ENCODE data around the gene PEX13. TPM values are rescaled to one million over a fixed set of nuclear protein-coding genes. Genes with fewer than 3 reads are reported as not detected.

PEX13 gene
- total RNA-seq, 1 donor from 2014 or later, result 37.9 TPM

DNA sequence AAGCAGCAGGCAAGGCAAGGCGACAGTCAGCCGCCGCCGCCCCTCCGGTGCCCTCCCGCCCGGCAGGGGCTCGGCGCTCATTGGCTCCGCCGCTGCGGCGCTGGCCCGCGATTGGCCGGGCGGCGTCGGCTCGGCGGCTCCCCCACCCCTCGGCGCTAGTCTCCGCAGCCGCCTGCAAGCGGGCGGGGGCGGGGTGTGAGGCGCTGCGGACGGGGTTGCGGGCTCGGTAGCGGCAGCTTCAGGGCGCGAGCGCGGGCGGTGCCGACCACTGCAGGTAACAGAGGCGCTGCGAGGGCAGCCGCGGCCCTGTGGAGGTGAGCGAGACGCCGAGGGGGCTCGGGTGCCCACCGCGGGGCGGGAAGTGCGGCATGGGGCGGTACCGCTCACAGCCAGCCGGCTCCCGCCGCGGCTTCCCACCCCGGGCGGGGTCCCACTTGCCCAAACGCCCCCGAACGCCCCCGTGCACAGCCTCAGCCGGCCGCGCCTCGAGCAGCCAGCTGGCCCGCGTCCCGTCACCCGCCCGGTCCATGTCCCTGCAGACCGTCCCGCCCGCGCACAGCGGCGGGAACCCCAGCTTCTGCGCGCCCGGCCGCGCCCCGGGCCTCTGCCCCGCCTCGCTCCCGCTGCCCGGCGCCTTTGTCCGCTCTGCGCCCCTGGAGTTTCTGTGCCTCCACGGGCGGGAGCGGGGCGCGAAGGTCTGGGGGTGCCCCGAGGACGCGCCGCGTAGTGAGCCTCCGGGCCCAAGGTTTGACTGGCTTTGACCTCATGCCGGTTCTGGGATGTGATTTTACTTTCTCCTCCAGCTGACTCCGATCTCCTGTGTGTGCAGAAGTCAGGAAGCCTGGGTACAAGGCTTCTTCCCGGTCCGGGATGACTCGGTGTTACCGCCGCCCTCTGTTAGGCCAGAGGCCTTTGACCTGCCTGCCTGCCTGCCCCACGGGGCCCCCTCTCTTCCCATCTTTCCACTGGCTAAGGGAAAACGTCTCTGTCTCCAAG is 48.5 kb downstream of the PEX13 start, which contains the start of gene SANBR:
SANBR (plus strand) TSS at position 158 of the 996 bp plus-strand sequence. CDS start 4,480 bp downstream, outside the sequence.
- DNase-seq (ENCODE audit: low read depth in 2 of 2), result peak; percentile 28 to 87

- no peak for DNase-seq (ENCODE audit: low read depth in 2 of 2)
These were observed 56.6 kb downstream of the PEX13 start for GRCh38 chr2:61074100-61074499.

DNA sequence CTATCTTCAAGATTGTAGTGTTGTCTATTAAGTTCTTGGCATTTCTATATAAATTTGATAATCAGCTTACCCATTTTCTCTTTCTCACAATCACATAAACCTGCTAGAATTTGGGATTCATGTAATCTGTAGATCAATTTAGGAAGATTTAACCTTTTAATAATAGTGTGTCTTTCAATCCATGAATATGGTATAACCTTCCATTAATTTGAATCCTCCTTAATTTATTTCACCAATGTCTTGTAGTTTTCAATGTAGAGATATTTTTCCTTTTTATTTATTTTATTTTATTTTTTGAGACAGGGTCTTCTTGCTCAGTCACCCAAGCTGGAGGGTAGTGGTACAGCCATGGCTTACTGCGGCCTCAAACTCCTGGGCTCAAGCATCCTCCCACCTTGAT is 68.4 kb downstream of the PEX13 start:
- DNase-seq (ENCODE audit: low read depth in 2 of 2), result no peak

GRCh38 chr2:61089797-61090196 is 72.3 kb downstream of the PEX13 start:
- no peak for DNase-seq (ENCODE audit: low read depth in 2 of 2)

DNA sequence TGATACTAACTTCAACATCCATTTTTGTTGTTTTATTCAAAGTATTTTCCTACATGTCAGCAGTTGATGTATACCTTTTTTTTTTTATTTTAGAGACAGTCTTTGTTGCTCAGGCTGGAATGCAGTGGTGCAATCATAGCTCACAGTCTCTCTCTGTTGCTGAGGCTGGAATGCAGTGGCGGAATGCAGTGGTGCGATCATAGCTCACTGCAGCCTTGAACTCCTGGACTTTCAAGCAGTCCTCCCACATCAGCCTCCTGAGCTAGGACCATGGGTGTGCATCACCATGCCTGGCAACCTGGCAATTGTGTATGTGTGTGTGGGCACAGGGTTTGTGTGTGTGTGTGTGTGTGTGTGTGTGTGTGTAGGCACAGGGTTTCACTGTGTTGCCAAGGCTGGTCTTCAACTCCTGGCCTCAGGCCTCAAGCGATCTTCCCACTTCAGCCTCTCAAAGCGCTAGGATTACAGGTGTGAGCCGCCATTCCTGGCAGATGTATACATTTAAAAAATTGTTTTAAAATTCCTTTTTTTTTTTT is 72.9 kb downstream of the PEX13 start:
- DNase-seq (ENCODE audit: low read depth in 2 of 2), result no peak

DNA sequence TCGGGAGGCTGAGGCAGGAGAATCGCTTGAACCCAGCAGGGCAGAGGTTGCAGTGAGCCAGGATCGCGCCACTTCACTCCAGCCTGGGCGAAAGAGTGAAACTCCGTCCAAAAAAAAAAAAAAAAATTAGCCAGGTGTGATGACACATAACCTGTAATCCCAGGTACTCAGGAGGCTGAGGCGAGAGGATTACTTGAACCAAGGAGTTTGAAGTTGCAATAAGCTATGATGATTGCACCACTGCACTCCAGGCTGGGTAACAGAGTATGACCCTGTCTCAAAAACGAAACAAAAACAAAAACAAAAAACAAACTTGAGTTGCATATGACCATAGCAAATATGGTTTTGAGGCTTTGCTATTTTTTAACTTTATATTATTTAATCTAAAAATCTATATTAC is 74.0 kb downstream of the PEX13 start:
- no peak for DNase-seq (ENCODE audit: low read depth in 2 of 2)

DNA sequence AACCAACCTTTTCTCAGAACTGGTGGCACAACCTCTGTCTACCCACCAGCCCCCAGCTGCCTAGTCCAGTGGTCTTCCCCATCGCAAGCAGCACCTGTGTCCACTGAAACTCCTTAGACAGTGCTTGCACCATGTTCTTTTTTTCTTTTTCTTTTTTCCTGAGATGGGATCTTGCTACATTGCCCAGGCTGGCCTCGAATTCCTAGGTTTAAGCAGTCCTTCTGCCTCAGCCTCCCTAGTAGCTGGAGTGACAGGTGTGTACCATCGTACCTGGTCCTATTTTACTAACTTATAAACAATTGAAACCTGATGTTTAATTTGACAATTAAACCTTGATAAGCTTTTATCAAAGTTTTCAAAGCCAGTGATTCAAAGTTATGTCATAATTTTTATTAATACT is 78.9 kb downstream of the PEX13 start:
- DNase-seq (ENCODE audit: low read depth in 2 of 2), result no peak

GRCh38 chr2:61100801-61101200 is 83.3 kb downstream of the PEX13 start:
- DNase-seq (ENCODE audit: low read depth in 2 of 2), result no peak

Other genes starting within 250 kb of the PEX13 start
- gene REL, start 136.1 kb upstream of the PEX13 start, total RNA-seq, result 8.6 and 23.3 TPM in 2 replicates
- gene PUS10, start 535 bp downstream of the PEX13 start, total RNA-seq, result 5.4 and 6.2 TPM in 2 replicates
- gene SANBR, start 48.2 kb downstream of the PEX13 start, total RNA-seq, result 8.7 and 11.0 TPM in 2 replicates
- 3.2 and 5.9 TPM in 2 replicates for gene C2orf74, start 144.5 kb downstream of the PEX13 start, total RNA-seq